ENCODE results near the gene SH3GL1. TPM values are rescaled to one million over a fixed set of nuclear protein-coding genes. Genes with fewer than 3 reads are reported as not detected.

SH3GL1 gene
- total RNA-seq, 3 donors from 2014 or later: 31.7 to 54.9 (median 47.5) TPM

DNA sequence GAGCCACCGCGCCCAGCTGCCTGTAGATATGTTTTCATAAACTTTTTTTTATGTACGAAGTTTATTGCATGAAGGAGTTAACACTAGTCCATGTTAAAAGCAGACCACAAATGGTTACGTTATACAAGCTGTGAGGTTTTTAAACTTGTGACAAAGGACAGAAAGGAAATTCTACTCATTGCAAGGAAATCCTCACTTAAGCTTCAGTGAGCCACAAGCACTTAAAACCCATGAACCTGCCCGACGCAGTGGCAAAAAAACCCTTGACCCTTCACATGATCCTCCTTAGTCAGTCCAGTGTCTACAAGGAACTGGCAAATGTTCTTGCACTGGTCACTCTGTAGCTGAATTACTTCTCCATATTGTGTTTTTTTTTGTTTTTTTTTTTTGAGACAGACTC is 52.8 kb downstream of the SH3GL1 start:
- intact Hi-C loops (cut with DNase I, micrococcal nuclease): no loop called here
- ATAC-seq: no peak
- Histone ChIP-seq H3K4me3 (no peak overlapping the region), H3K36me3 (ENCODE audit: low read depth) (peaks cover 4% of the 10 kb centered on the region), H3K9me3 (no peaks in the 10 kb centered on the region), H3K4me1 (ENCODE audit: low read depth) (peaks cover 11% of the 10 kb centered on the region)
- TF ChIP-seq, protein P1, sequence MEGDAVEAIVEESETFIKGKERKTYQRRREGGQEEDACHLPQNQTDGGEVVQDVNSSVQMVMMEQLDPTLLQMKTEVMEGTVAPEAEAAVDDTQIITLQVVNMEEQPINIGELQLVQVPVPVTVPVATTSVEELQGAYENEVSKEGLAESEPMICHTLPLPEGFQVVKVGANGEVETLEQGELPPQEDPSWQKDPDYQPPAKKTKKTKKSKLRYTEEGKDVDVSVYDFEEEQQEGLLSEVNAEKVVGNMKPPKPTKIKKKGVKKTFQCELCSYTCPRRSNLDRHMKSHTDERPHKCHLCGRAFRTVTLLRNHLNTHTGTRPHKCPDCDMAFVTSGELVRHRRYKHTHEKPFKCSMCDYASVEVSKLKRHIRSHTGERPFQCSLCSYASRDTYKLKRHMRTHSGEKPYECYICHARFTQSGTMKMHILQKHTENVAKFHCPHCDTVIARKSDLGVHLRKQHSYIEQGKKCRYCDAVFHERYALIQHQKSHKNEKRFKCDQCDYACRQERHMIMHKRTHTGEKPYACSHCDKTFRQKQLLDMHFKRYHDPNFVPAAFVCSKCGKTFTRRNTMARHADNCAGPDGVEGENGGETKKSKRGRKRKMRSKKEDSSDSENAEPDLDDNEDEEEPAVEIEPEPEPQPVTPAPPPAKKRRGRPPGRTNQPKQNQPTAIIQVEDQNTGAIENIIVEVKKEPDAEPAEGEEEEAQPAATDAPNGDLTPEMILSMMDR (IDR thresholded peaks at IDR 0.05): no peak
- DNase-seq: no peak

DNA sequence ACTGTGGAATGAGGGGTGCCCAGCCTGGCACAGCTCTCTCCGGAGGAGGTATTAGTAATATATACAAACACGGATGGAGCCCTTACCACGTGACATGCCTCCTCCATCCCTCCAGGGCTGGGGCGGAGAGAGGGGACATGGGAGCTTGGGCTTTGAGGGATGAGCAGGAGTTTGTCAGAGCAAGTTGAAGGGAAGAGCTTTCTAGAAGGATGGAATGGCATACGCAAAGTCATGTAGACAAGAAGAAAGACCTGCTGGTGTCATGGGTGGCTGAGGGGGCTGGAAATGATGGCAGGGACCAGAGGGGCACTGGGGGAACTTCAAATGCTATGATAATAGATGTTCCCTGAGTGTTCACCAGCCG is 54.3 kb downstream of the SH3GL1 start:
- no peaks in the 10 kb centered on the region for H3K9me3 ChIP-seq
- TF ChIP-seq, protein P1 (IDR thresholded peaks at IDR 0.05): no peak
- no peak overlapping the region for H3K4me3 ChIP-seq
- no peak for ATAC-seq
- H3K4me1 ChIP-seq (ENCODE audit: low read depth): peaks cover 21% of the 10 kb centered on the region
- no peak for DNase-seq
- peaks cover 5% of the 10 kb centered on the region for H3K36me3 ChIP-seq (ENCODE audit: low read depth)
- intact Hi-C loops (cut with DNase I, micrococcal nuclease): no loop called here

DNA sequence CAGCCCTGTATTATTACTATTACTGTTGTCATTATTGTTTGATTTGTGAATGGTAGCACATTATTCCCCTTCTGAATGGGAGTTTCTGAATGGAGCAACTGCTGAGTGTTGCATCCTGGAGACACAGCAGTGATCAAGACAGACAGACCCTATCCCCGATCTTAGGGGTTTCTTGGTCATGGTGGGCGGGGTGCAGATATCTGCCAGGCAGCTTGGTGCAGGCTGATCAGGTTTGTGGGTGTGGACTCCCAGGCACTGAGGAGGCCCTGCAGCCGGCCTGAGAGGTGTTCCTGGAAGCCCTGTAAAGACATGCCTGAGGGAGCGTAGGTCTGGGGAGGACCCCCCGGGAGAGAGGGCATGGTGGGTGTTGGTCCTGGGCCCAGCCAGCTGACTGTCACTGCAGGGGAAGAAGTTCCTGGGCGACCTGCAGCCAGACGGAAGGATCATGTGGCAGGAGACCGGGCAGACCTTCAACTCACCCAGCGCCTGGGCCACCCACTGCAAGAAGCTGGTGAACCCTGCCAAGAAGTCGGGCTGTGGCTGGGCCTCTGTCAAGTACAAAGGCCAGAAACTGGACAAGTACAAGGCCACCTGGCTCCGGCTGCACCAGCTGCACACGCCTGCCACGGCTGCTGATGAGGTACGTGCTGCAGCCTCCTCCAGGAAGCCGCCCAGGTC is 54.9 kb downstream of the SH3GL1 start:
- peaks cover 5% of the 10 kb centered on the region for H3K36me3 ChIP-seq (ENCODE audit: low read depth)
- no peak for ATAC-seq
- intact Hi-C loops (cut with DNase I, micrococcal nuclease): no loop called here
- no peak overlapping the region for H3K4me3 ChIP-seq
- H3K4me1 ChIP-seq (ENCODE audit: low read depth): peaks cover 21% of the 10 kb centered on the region
- TF ChIP-seq, protein P1 (IDR thresholded peaks at IDR 0.05): no peak
- DNase-seq: no peak
- no peaks in the 10 kb centered on the region for H3K9me3 ChIP-seq

DNA sequence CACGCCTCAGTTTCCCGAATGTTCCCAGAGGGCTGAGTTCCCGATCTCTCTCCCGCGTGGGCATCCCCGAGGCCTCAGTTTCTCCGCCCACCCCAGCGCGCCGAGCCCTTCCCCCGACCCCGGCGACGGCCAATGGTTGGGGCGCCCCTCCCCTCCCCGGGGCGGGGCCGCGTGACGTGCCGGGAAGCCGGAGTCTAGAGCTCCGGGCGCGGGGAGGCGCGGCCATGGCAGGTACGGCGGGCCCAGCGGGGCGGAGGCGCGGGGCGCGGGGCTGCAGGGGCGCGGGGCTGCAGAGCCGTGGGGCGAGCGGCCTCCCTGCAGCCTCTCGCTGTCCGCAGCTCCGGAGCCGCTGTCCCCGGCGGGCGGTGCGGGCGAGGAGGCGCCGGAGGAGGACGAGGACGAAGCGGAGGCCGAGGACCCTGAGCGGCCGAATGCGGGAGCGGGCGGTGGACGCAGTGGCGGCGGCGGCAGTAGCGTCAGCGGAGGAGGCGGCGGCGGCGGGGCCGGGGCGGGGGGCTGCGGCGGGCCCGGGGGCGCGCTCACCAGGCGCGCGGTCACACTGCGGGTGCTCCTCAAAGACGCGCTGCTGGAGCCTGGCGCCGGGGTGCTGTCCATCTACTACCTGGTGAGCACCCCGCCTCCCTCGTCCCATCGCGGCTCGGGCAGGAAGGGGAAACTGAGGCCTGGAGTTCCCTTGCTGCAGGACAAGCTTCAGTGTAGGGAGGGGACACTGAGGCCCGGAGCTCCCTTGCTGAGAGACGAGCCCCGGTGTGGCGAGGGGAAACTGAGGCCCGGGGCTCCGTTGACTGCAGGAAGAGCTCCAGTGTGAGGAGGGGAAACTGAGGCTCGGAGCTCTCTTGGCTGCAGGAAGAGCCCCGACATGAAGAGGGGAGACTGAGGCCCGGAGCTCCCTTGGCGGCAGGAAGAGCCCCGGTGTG is 56.7 kb downstream of the SH3GL1 start, which contains the start of gene MPND:
Gene MPND, plus strand, starts transcription at position 193 of the 938 bp plus-strand sequence. Its CDS starts 32 bp downstream, at position 225.
- peak within 1 kb of the TSS; percentile 57 for H3K4me3 ChIP-seq
- ATAC-seq (peak; percentile 73), DNase-seq (peak; percentile 95 to 98 (median 97))
- TF ChIP-seq, protein P1 (IDR thresholded peaks at IDR 0.05): no peak
- H3K36me3 ChIP-seq (ENCODE audit: low read depth): peaks cover 5% of the 10 kb centered on the region
- no peaks in the 10 kb centered on the region for H3K9me3 ChIP-seq
- intact Hi-C loops (cut with DNase I, micrococcal nuclease): no loop called here
- H3K4me1 ChIP-seq (ENCODE audit: low read depth): peaks cover 26% of the 10 kb centered on the region

DNA sequence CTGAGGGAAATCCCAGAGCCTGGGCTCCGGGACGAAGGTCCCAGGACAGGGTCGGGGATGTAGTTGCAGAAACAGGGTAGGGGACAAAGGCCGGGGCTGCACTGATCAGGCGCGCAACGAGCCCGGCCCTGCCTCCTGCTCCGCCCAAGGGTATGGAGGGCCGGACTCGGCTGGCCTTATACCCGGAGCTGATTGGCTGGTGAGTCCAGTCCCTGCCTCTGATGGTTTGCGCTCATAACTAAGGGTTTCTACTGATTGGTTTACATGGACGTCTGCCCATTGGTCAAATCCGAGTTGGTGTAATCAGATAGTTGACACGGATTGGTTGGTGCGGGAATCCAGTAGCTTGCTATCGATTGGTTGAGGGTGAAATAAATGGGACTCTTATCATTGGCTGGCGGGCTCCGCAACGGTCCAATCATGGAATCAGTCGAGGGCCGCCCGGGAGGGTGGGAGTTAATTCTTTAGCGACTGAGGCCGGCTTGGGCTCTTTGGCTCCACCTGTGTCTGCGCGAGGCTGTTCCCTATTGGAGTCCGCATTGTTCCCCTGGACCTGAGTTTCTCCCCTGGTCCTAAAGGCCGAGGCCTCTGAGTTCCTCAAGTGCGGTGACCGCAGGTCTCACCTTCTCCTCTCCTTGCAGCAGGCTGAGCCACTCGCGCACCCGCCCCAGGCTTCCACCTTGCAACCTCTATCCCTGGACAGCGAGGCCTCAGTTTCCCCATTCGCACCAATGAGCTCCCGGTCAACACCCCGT is 57.6 kb downstream of the SH3GL1 start:
- Histone ChIP-seq H3K36me3 (ENCODE audit: low read depth) (peaks cover 5% of the 10 kb centered on the region), H3K4me1 (ENCODE audit: low read depth) (peaks cover 26% of the 10 kb centered on the region), H3K9me3 (no peaks in the 10 kb centered on the region), H3K4me3 (peak overlapping the region; percentile 57)
- TF ChIP-seq, protein P1 (IDR thresholded peaks at IDR 0.05): peak; percentile 32
- DNase-seq (peak; percentile 95 to 98 (median 96)), ATAC-seq (peak; percentile 77)
- intact Hi-C loops (cut with DNase I, micrococcal nuclease): no loop called here

Data from mucosa of descending colon (tissue), 3 donors.